Measurements from ENCODE around the gene VPS41.

Gene VPS41

GRCh38 chr7:38905056-38905759, 3.8 kb downstream of the VPS41 start:
- peak; percentile 17 for FAIRE-seq

GRCh38 chr7:38903057-38903456, 5.9 kb downstream of the VPS41 start:
- FAIRE-seq, result no peak

- no peak for FAIRE-seq
These were observed 6.5 kb downstream of the VPS41 start for GRCh38 chr7:38902449-38902848.

- FAIRE-seq, result no peak
These were observed 15.9 kb downstream of the VPS41 start for GRCh38 chr7:38893061-38893460.

- no peak for FAIRE-seq
These were observed 18.4 kb downstream of the VPS41 start for GRCh38 chr7:38890597-38890996.

GRCh38 chr7:38889872-38890432, 19.0 kb downstream of the VPS41 start:
- peak; percentile 27 for FAIRE-seq

- FAIRE-seq, result no peak
These were observed 19.9 kb downstream of the VPS41 start for GRCh38 chr7:38889079-38889478.

GRCh38 chr7:38886265-38886664, 22.7 kb downstream of the VPS41 start:
- no peak for FAIRE-seq

GRCh38 chr7:38883706-38884105, 25.3 kb downstream of the VPS41 start:
- FAIRE-seq, result no peak

GRCh38 chr7:38881947-38882684, 26.9 kb downstream of the VPS41 start:
- FAIRE-seq, result no peak

GRCh38 chr7:38881015-38881414, 28.0 kb downstream of the VPS41 start:
- no peak for FAIRE-seq

- no peak for FAIRE-seq
These were observed 28.5 kb downstream of the VPS41 start for GRCh38 chr7:38880454-38880853.

- no peak for FAIRE-seq
These were observed 29.0 kb downstream of the VPS41 start for GRCh38 chr7:38880035-38880434.

GRCh38 chr7:38878694-38879457, 30.1 kb downstream of the VPS41 start:
- no peak for FAIRE-seq

GRCh38 chr7:38873433-38873832, 35.6 kb downstream of the VPS41 start:
- FAIRE-seq, result peak; percentile 91

- FAIRE-seq, result no peak
These were observed 36.8 kb downstream of the VPS41 start for GRCh38 chr7:38872202-38872601.

- no peak for FAIRE-seq
These were observed 38.8 kb downstream of the VPS41 start for GRCh38 chr7:38870147-38870546.

GRCh38 chr7:38863601-38864291, 45.2 kb downstream of the VPS41 start:
- peak; percentile 94 for FAIRE-seq

- FAIRE-seq, result no peak
These were observed 46.3 kb downstream of the VPS41 start for GRCh38 chr7:38862666-38863065.

- peak; percentile 89 for FAIRE-seq
These were observed 50.6 kb downstream of the VPS41 start for GRCh38 chr7:38858259-38858884.

GRCh38 chr7:38855867-38856266, 53.1 kb downstream of the VPS41 start:
- no peak for FAIRE-seq

- FAIRE-seq, result no peak
These were observed 53.6 kb downstream of the VPS41 start for GRCh38 chr7:38855386-38855785.
